ENCODE measurements around the gene XPR1.
"Not testable (repeated sequence)": the region's sequence is repeated elsewhere in the genome, so short reads cannot be mapped to it uniquely, and the experiment has no call there.

XPR1 gene

GRCh38 chr1:180811886-180812285 is 180.1 kb downstream of the XPR1 start:
- H3K4me3 ChIP-seq (ENCODE audit: low read depth, low read length) = no peak overlapping the region
- no peaks in the 10 kb centered on the region for H3K36me3 ChIP-seq
- DNase-seq = no peak
- H3K27ac ChIP-seq = no peak overlapping the region
- H3K9me3 ChIP-seq (ENCODE audit: severe bottlenecking) = no peaks in the 10 kb centered on the region
- TF ChIP-seq CTCF (IDR thresholded peaks at IDR 0.05; ENCODE audit: low read depth, low read length) = no peak
- no peaks in the 10 kb centered on the region for H3K27me3 ChIP-seq (ENCODE audit: insufficient read depth, low read depth, severe bottlenecking)

GRCh38 chr1:180814258-180814657 is 182.4 kb downstream of the XPR1 start:
- Histone ChIP-seq H3K27ac (no peak overlapping the region), H3K27me3 (ENCODE audit: insufficient read depth, low read depth, severe bottlenecking) (no peaks in the 10 kb centered on the region), H3K36me3 (no peaks in the 10 kb centered on the region), H3K9me3 (ENCODE audit: severe bottlenecking) (no peaks in the 10 kb centered on the region), H3K4me3 (ENCODE audit: low read depth, low read length) (no peak overlapping the region)
- TF ChIP-seq CTCF (IDR thresholded peaks at IDR 0.05; ENCODE audit: low read depth, low read length) = no peak
- no peak for DNase-seq

- Histone ChIP-seq H3K9me3 (ENCODE audit: severe bottlenecking) (no peaks in the 10 kb centered on the region), H3K27ac (no peak overlapping the region), H3K4me3 (ENCODE audit: low read depth, low read length) (no peak overlapping the region), H3K36me3 (no peaks in the 10 kb centered on the region), H3K27me3 (ENCODE audit: insufficient read depth, low read depth, severe bottlenecking) (no peaks in the 10 kb centered on the region)
- no peak for DNase-seq
- TF ChIP-seq CTCF (IDR thresholded peaks at IDR 0.05; ENCODE audit: low read depth, low read length) = no peak
Measured at GRCh38 chr1:180815188-180815587, 183.4 kb downstream of the XPR1 start.

GRCh38 chr1:180816132-180816531 is 184.3 kb downstream of the XPR1 start:
- no peak overlapping the region for H3K27ac ChIP-seq
- no peak for DNase-seq
- no peak for TF ChIP-seq CTCF (IDR thresholded peaks at IDR 0.05; ENCODE audit: low read depth, low read length)

GRCh38 chr1:180821970-180822369 is 190.1 kb downstream of the XPR1 start:
- Histone ChIP-seq H3K9me3 (ENCODE audit: severe bottlenecking) (no peaks in the 10 kb centered on the region), H3K27me3 (ENCODE audit: insufficient read depth, low read depth, severe bottlenecking) (no peaks in the 10 kb centered on the region), H3K27ac (no peak overlapping the region), H3K36me3 (no peaks in the 10 kb centered on the region), H3K4me3 (ENCODE audit: low read depth, low read length) (no peak overlapping the region)
- no peak for DNase-seq
- TF ChIP-seq CTCF (IDR thresholded peaks at IDR 0.05; ENCODE audit: low read depth, low read length) = no peak

More at GRCh38 chr1:180816132-180816531, 184.3 kb downstream of the XPR1 start:
- no peaks in the 10 kb centered on the region for H3K36me3 ChIP-seq
- no peaks in the 10 kb centered on the region for H3K9me3 ChIP-seq (ENCODE audit: severe bottlenecking)
- no peaks in the 10 kb centered on the region for H3K27me3 ChIP-seq (ENCODE audit: insufficient read depth, low read depth, severe bottlenecking)
- H3K4me3 ChIP-seq (ENCODE audit: low read depth, low read length) = no peak overlapping the region

GRCh38 chr1:180831507-180831906 is 199.7 kb downstream of the XPR1 start:
- not testable (repeated sequence) for H3K27me3 ChIP-seq (ENCODE audit: insufficient read depth, low read depth, severe bottlenecking); H3K27ac ChIP-seq; H3K9me3 ChIP-seq (ENCODE audit: severe bottlenecking); DNase-seq; H3K4me3 ChIP-seq (ENCODE audit: low read depth, low read length); H3K36me3 ChIP-seq

- H3K27me3 ChIP-seq (ENCODE audit: insufficient read depth, low read depth, severe bottlenecking); H3K4me3 ChIP-seq (ENCODE audit: low read depth, low read length); H3K9me3 ChIP-seq (ENCODE audit: severe bottlenecking); DNase-seq; H3K27ac ChIP-seq; H3K36me3 ChIP-seq: not testable (repeated sequence)
Measured at GRCh38 chr1:180833180-180833579, 201.4 kb downstream of the XPR1 start.
